SU-DHL-6 (cell line): Measurements from ENCODE around the gene SLCO3A1.

Source experiments
- EZH2phosphoT487 ChIP-seq: fragments of 200-600 bp; sonication (generic), shearing (Covaris generic); conservative IDR thresholded peaks from 2 replicates; pipeline ENCODE4 v1.6.1; 2018; ENCODE audit warnings: mild to moderate bottlenecking, antibody characterized with exemption, low read length, moderate library complexity, mixed read lengths
- TF ChIP-seq, protein P1 (sequence below): fragments of 200-600 bp; sonication (generic); IDR thresholded peaks from one replicate; pipeline ENCODE4 v1.5.1; 2017; ENCODE audit warnings: antibody characterized with exemption, mild to moderate bottlenecking, low read length, moderate library complexity; ENCODE audit not compliant: insufficient read depth, poor library complexity, severe bottlenecking

DNA sequence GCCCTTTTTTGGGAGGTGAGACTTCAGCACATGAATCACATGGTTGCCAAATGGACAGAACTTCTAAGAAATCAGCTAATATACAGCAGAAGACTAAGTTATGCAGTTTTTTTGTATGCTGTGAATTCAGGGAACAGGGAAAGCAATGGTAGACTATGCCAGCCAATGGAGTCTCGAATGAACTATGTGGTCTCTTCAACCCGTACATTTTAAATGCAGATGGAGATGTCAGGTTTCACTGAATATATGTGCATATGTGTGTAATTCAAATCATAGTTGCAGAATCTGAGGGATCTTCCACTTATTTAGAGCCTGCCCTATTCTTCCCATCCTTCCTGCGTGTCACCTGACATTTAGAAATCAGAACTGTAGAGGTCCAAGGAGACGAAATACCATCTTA lies 187.9 kb downstream of the SLCO3A1 start:
- TF ChIP-seq, protein P1, sequence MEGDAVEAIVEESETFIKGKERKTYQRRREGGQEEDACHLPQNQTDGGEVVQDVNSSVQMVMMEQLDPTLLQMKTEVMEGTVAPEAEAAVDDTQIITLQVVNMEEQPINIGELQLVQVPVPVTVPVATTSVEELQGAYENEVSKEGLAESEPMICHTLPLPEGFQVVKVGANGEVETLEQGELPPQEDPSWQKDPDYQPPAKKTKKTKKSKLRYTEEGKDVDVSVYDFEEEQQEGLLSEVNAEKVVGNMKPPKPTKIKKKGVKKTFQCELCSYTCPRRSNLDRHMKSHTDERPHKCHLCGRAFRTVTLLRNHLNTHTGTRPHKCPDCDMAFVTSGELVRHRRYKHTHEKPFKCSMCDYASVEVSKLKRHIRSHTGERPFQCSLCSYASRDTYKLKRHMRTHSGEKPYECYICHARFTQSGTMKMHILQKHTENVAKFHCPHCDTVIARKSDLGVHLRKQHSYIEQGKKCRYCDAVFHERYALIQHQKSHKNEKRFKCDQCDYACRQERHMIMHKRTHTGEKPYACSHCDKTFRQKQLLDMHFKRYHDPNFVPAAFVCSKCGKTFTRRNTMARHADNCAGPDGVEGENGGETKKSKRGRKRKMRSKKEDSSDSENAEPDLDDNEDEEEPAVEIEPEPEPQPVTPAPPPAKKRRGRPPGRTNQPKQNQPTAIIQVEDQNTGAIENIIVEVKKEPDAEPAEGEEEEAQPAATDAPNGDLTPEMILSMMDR, result no peak
- TF ChIP-seq EZH2phosphoT487, result no peak
